Transverse colon (tissue), 4 donors: ENCODE measurements around the gene DPY19L3. TPM values are rescaled to one million over a fixed set of nuclear protein-coding genes. Genes with fewer than 3 reads are reported as not detected.

Experiments used
- DNase-seq: peaks from one replicate; pipeline ENCODE4 v3.0.0-alpha.2; 2019
- H3K27ac ChIP-seq, 4 donors: fragments of 200-600 bp; sonication (generic); 2 replicates each; pipeline ENCODE4 v1.5.1; 2016 to 2018; ENCODE audit warnings: inconsistent platforms in 4 of 4
- H3K27me3 ChIP-seq: fragments of 200-600 bp; sonication (generic); 2 replicates; pipeline ENCODE4 v1.5.1; 2017; ENCODE audit warnings: inconsistent platforms
- H3K36me3 ChIP-seq, 4 donors: fragments of 200-600 bp; sonication (generic); 2 replicates each; pipeline ENCODE4 v1.5.1; 2017 to 2019; ENCODE audit warnings: inconsistent platforms in 4 of 4
- H3K4me1 ChIP-seq, 4 donors: fragments of 200-600 bp; sonication (generic); 2 replicates each; pipeline ENCODE4 v1.5.1; 2017 to 2020; ENCODE audit warnings: inconsistent platforms in 4 of 4
- H3K4me3 ChIP-seq, 4 donors: fragments of 200-600 bp; sonication (generic); 1 replicate in 1 of 4; 2 replicates in 3 of 4; pipeline versions ENCODE4 v1.5.1 to v1.6.1; 2017 to 2019; ENCODE audit warnings: inconsistent platforms in 4 of 4
- H3K9me3 ChIP-seq, 2 donors: fragments of 200-600 bp; sonication (generic); 2 replicates each; pipeline ENCODE4 v1.5.1; 2017 to 2019; ENCODE audit warnings: inconsistent platforms in 2 of 2
- EP300 ChIP-seq: sonication (generic); formaldehyde crosslinking; IDR thresholded peaks from one replicate; pipeline ENCODE4 v1.6.1; 2017; ENCODE audit warnings: antibody characterized with exemption, low read depth
- POLR2A ChIP-seq: fragments of 450-650 bp; IDR thresholded peaks from one replicate; pipeline ENCODE4 v1.6.1; 2016; ENCODE audit warnings: antibody characterized with exemption, mild to moderate bottlenecking, moderate library complexity
- POLR2AphosphoS5 ChIP-seq, 3 donors: sonication (generic); formaldehyde crosslinking; IDR thresholded peaks; one replicate each; pipeline ENCODE4 v1.6.1; 2016; ENCODE audit warnings: antibody characterized with exemption in 3 of 3
- WGBS, 2 donors: methylation state at CpG; one replicate each; pipeline ENCODE4 v1.1.5; 2018; ENCODE audit warnings: low coverage in 1 of 2; 5-methylcytosine and 5-hydroxymethylcytosine counted together
- in situ Hi-C, 4 donors: fragments of 200-750 bp; cut with MboI; loops; one replicate each; pipeline versions ENCODE4 v1.15.0 to v1.15.1; 2017; ENCODE audit warnings: low sequenced_read_pairs in 3 of 4, low pct_ligation_motif_present in 1 of 4, low pct_unique_long_range_greater_than_20kb in 1 of 4
- intact Hi-C: fragments of 100-400 bp; cut with DNase I; formaldehyde crosslinking; loops from one replicate; pipeline ENCODE4 v1.15.1; 2023; ENCODE audit warnings: low total_unique reads
- total RNA-seq, 4 donors: library from RNA; depleted of rRNA; stranded (reverse); fragments of >200 nt; gene quantifications; one replicate each; pipeline ENCODE4 v1.1.0, GENCODE V29; 2016
- TF ChIP-seq, protein P1 (sequence below), 5 experiments: fragments of 200-600 bp in 3 of 5; fragments of 450-650 bp in 2 of 5; sonication (generic) in 3 of 5; IDR thresholded peaks; 1 replicate in 2 of 5; 2 replicates in 3 of 5; pipeline ENCODE4 v1.5.1; 2016 to 2017; ENCODE audit warnings: antibody characterized with exemption in 5 of 5, inconsistent platforms in 3 of 5, mild to moderate bottlenecking in 2 of 5, moderate library complexity in 1 of 5

DPY19L3 gene
- total RNA-seq, 4 donors from 2014 or later: 15.6 to 48.6 (median 20.2) TPM

DNA sequence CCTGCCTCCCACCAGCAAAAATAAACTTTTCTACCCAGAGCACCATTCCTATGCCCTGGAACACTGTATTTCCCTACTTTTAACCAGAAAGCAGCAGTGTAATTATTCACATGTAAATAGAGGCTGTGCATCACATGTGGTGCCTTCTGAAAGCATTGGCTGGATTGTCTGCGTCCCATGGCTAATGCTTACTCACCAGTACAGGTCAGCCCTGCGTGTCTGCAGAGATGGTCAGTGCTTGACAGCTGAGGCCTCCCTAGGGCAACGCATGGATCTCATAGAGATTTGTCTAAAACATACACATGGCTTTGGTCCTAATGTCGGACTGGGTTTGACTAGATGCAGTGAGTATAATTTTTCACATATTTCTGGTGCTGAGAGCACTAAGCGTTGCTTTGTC lies 64.2 kb downstream of the DPY19L3 start:
- in situ Hi-C loops (no loop called here), intact Hi-C loops (no loop called here)
- 87 to 93% methylated on average over 3 to 5 of the region's 5 CpGs for WGBS, 2 donors
- H3K4me3 ChIP-seq: no peak overlapping the region
- H3K27me3 ChIP-seq: no peaks in the 10 kb centered on the region
- DNase-seq: no peak
- no peak overlapping the region for H3K27ac ChIP-seq
- TF ChIP-seq, protein P1, sequence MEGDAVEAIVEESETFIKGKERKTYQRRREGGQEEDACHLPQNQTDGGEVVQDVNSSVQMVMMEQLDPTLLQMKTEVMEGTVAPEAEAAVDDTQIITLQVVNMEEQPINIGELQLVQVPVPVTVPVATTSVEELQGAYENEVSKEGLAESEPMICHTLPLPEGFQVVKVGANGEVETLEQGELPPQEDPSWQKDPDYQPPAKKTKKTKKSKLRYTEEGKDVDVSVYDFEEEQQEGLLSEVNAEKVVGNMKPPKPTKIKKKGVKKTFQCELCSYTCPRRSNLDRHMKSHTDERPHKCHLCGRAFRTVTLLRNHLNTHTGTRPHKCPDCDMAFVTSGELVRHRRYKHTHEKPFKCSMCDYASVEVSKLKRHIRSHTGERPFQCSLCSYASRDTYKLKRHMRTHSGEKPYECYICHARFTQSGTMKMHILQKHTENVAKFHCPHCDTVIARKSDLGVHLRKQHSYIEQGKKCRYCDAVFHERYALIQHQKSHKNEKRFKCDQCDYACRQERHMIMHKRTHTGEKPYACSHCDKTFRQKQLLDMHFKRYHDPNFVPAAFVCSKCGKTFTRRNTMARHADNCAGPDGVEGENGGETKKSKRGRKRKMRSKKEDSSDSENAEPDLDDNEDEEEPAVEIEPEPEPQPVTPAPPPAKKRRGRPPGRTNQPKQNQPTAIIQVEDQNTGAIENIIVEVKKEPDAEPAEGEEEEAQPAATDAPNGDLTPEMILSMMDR (IDR thresholded peaks at IDR 0.05): no peak
- TF ChIP-seq EP300: no peak
- TF ChIP-seq POLR2A: no peak
- TF ChIP-seq POLR2AphosphoS5 (IDR thresholded peaks at IDR 0.05): no peak
- no peaks in the 10 kb centered on the region for H3K9me3 ChIP-seq
- H3K4me1 ChIP-seq: no peaks in the 10 kb centered on the region
- no peaks in the 10 kb centered on the region for H3K36me3 ChIP-seq

DNA sequence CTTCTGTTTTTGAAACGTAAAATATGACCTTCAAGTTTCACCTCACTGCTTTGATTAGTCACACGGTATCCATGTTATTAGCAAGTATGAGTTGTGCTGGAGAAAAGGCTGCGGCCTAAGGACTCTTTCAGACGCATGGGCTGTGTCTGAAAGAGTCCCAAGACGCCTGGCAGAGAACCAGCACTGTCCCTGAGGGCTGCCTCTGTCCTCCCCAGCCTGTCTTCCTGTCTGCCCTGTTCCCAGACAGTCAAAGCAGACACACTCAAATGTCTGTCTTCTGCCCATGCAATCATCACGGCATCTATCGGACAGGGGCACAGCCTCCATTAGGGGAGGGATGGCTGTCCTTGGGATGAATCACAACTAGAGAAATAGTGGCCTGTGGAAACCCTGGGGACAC lies 65.5 kb downstream of the DPY19L3 start:
- Histone ChIP-seq H3K4me1 (no peaks in the 10 kb centered on the region), H3K36me3 (no peaks in the 10 kb centered on the region), H3K4me3 (no peak overlapping the region), H3K27me3 (no peaks in the 10 kb centered on the region), H3K27ac (no peak overlapping the region), H3K9me3 (no peaks in the 10 kb centered on the region)
- WGBS, 2 donors: 83 to 100% methylated on average over 1 to 7 of the region's 7 CpGs
- intact Hi-C loops: no loop called here
- no peak for TF ChIP-seq EP300
- TF ChIP-seq, protein P1 (IDR thresholded peaks at IDR 0.05): no peak
- TF ChIP-seq POLR2AphosphoS5 (IDR thresholded peaks at IDR 0.05): no peak
- no peak for TF ChIP-seq POLR2A
- no peak for DNase-seq
- in situ Hi-C loops: no loop called here

DNA sequence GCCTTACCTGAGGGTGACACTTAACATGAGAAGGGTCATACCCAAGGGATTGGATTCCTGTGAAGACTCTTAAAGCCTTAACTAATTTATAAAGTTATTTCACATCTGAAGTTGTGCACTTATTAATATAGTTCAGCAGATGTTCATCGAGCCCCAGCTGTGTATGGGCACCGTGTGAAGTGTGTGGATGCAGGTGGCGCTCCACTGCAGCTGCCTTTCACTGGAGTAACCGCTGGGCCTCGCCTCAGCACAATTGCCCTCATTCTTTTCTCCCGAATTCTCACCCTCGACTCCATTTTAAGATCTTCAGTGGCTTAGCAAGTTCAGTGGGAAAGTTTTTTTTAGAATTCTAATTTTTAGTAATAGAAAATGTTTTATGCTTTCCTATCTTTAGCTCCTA lies 66.2 kb downstream of the DPY19L3 start:
- Histone ChIP-seq H3K27me3 (no peaks in the 10 kb centered on the region), H3K9me3 (no peaks in the 10 kb centered on the region), H3K4me3 (no peak overlapping the region), H3K27ac (no peak overlapping the region), H3K4me1 (no peaks in the 10 kb centered on the region), H3K36me3 (no peaks in the 10 kb centered on the region)
- 75 to 91% methylated on average over 7 of the region's 7 CpGs for WGBS, 2 donors
- intact Hi-C loops: no loop called here
- in situ Hi-C loops: no loop called here
- TF ChIP-seq POLR2A (no peak), EP300 (no peak), POLR2AphosphoS5 (IDR thresholded peaks at IDR 0.05) (no peak)
- TF ChIP-seq, protein P1 (IDR thresholded peaks at IDR 0.05): no peak
- DNase-seq: no peak

DNA sequence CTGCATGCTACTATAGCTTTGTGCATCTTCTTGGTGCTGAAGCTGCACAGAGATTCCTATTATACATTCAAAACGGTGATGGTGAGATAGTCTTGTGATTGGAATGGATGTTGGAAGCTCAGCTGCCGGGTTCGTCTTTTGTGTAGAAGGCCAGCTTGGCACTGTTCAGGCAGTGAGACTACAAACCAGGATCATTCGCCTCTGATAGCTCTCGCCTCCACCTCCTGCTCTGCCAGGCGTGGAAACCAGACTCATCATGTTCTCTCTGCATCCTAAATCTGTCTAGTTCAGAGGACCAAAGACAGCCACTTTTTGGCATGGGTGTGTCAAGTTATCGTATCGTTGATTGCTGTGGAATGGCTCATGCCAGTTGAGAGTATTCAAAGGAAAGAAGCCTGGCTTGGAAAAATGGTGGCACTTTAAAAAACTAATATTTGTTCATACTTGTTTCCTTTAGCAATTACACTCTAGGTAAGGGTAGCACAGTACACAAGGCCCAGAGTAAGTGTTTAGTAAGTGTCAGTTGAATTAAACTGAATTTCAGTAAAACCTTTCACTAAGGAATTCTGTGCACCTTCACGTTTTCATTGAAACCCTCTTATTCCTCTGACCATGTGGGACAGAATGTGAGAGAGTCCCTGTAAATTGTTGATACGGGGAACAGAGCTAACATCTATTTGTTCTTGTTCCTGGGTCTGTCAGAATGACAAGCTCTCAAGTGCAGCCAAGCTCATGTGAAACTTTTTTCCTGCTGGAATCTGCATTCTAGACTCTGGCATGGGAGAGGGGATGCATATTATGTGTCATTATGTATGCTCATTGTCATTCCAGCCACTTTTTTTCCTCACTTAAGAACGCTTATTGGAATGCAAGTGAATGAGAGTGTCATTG lies 69.8 kb downstream of the DPY19L3 start:
- H3K4me1 ChIP-seq: no peaks in the 10 kb centered on the region
- DNase-seq: no peak
- intact Hi-C loops: no loop called here
- no peak overlapping the region for H3K27ac ChIP-seq
- H3K36me3 ChIP-seq: no peaks in the 10 kb centered on the region
- WGBS, 2 donors: 91 to 93% methylated on average over 5 to 11 of the region's 11 CpGs
- no peaks in the 10 kb centered on the region for H3K27me3 ChIP-seq
- H3K4me3 ChIP-seq: no peak overlapping the region
- no peak for TF ChIP-seq POLR2A
- TF ChIP-seq, protein P1 (IDR thresholded peaks at IDR 0.05): no peak
- no peak for TF ChIP-seq POLR2AphosphoS5 (IDR thresholded peaks at IDR 0.05)
- TF ChIP-seq EP300: no peak
- H3K9me3 ChIP-seq: no peaks in the 10 kb centered on the region
- in situ Hi-C loops: no loop called here
